ELF-1 (cell line): ENCODE results near the gene MYRIP.
"Not testable (repeated sequence)": the region's sequence is repeated elsewhere in the genome, so short reads cannot be mapped to it uniquely, and the experiment has no call there.

Source experiments
- DNase-seq: peaks from one replicate; pipeline ENCODE4 v3.0.0-alpha.2; 2016; ENCODE audit warnings: low read depth, low spot score

Gene MYRIP

DNA sequence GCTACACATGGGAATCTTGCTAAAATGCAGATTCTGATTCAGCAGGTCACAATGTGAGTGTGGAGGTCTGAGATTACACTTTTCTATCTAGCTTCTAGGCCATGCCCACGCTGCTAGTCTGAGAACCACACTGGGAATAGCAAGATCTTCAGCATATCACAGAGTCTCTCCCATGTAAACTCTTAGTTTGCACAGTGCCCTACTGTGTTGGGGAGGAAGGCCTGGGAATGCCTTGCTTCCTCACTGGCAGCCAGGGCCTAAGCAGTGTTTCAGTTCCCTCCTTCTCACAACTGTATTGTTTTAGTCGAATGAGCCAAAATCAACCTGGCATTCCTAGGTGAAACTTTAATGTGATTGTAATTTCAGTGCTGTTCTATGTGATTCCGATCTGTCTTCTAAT is 320.1 kb downstream of the MYRIP start:
- DNase-seq: no peak

DNA sequence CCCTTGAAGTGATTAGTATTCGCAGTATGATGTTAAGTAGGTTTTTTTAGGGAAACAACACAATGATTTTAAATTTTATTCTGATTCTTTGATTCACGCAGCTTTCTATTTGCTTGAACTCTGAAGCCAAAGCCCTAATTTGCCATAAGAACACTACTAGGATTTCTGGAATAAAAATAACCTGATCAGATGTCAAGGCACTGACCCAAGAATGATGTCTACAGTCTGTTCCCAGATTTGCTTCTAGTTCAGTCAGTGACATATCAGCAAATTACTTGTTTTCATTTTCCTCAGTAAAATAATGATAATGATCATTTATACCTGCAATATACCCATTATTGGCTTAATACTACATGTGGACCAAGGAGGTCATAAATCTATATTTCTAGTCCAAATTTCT is 320.6 kb downstream of the MYRIP start:
- no peak for DNase-seq

DNA sequence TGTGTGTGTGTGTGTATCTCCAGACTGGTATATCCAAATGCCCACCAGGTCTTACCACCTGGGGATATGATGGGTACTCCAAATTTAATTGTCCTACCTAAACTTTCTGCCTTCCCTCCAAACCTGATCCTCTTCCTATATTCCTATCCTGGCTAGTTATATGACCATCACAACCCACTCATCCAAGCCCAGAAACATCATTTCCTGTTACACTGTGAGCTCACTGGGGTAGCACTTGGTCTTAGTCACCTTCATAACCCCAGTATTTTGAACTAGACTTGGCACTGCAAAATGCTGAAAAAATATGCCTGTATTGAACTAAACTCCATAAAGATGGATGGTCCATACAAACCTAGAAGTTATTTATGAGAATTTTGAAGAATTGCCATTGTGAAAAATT is 321.3 kb downstream of the MYRIP start:
- no peak for DNase-seq

DNA sequence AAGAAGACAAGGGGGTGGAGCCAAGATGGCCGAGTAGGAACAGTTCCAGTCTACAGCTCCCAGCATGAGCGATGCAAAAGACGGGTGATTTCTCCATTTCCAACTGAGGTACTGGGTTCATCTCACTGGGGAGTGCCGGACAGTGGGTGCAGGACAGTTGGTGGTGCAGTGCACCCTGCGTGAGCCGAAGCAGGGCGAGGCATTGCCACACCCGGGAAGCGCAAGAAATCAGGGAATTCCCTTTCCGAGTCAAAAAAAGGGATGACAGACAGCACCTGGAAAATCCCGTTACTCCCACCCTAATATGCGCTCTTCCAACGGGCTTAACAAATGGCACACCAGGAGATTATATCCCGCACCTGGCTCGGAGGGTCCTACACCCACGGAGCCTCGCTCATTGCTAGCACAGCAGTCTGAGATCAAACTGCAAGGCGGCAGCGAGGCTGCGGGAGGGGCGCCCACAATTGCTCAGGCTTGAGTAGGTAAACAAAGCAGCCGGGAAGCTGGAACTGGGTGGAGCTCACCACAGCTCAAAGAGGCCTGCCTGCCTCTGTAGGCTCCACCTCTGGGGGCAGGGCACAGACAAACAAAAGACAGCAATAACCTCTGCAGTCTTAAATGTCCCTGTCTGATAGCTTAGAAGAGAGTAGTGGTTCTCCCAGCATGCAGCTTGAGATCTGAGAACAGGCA is 324.6 kb downstream of the MYRIP start:
- not testable (repeated sequence) for DNase-seq

DNA sequence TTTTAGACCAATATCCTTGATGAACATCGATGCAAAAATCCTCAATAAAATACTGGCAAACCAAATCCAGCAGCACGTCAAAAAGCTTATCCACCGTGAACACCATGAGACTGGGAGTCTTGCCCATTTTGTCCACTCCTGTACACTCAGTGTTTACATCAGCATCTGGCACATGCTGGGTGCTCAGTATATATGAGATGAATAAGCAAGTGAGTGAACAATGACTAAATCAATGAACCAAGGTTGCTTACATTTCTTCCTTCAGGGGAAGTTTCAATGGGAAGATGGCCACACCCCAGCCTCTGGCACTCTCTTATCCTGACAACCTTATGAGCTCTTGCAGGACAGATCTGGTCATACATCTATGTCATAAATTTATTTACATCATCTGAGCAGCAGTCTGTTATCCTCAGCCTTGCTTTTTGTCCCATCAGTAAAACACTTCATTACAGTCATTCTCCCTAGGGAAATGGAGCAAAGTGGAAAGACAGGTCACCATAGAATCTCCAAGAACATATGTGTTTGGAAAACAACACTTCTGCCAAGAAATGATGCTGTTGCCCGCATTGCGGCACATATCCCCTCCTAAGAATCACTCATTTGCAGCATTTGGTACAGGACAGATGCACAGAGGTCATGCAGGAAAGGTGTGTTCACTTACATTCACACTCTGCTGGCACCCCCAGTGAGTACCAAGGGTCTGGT is 328.3 kb downstream of the MYRIP start:
- no peak for DNase-seq

DNA sequence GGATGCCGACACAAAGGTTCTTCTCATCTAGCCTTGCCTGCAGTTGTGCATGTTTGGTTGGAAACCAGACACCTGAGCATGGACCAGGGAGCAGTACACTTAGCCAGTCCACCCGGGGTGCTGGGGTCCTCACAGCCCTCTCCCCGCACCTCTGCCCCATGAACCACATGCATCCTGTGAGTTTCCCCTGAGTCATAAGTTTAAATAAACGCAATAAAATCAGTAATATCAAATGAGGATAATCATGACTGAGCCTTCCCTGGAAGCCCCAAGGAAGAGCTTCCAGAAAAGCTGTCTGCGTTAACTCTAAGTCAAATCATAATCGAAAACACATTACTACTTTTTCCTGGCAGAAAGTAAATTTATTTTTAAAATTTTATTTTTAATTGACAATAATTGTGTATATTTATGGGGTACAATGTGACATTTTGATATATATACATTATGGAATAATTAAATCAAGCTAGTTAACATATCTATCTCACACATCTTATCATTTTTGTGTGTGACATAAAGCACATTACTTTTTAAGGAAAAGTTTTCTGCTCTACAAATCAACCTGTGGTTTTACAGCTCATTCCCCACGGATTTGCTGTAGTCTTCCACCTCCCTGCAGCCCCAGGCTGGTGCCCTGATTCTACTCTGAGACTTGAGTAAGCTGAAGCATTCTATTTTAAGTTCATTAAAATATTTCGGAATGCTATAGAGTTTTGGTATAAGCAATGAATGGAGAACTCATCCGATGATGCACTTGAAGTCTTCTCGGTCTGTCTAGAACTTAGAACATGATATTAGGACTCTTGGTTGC is 334.1 kb downstream of the MYRIP start:
- DNase-seq: no peak

DNA sequence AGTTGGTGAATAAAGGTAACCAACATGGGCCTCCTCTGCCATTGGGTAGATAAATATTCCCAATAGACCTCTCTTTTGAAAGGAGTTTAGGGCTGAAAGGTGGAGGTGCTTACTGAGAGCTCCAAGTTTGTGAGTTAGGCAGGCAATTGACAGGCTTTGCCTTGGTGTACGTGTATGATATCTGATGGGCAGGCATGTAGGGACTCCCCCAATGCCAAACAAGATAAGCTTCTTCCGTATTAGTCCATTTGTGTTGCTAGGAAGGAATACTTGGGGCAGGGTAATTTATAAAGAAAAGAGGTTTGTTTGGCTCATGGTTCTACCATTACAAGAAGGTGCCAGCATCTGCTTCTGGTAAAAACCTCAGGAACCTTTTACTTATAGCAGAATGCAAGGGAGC is 339.4 kb downstream of the MYRIP start:
- no peak for DNase-seq

DNA sequence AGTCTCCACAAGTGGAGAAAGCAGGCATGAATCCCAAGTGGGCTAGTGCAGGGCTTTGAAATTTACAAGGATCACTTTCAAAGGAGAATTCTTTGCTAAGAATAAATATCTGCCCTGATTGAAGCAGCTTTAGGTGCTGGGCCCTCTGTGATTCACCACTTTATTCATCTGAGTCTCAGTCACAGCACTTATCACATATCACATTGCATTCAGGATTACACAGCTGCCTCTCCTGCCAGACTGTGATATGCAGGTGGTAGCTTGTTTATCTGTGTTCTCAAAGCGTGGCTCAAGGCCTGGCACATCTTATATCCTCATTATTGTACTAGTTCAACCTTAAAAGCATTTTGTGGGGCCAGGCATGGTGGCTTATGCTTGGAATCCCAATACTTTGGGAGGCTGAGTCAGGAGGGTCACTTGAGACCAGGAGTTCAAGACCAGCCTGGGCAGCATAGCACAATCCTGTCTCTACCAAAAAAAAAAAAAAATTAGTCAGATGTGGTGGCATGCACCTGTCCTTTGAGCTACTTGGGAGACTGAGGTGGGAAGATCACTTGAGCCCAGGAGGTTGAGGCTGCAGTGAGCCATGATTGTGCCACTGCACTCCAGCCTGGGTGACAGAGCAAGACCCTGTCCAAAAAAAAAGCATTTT is 343.2 kb downstream of the MYRIP start:
- DNase-seq: no peak

DNA sequence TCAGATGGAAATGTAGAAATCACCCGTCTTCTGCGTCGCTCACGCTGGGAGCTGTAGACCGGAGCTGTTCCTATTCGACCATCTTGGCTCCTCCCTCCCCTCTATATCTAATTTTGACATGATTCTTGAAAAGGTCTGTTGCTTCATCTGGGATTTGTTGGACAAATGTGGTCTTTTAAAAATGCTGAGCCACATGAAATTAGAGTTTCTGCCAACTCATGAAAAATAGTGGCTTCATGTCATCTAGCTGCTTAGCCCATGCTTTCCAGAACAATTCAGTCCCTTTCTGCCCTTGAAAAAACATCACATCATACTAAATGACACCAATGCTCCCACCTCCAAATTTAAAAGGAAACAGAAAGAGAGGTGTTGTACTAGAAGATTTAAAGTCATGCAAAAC is 351.5 kb downstream of the MYRIP start:
- DNase-seq: no peak

DNA sequence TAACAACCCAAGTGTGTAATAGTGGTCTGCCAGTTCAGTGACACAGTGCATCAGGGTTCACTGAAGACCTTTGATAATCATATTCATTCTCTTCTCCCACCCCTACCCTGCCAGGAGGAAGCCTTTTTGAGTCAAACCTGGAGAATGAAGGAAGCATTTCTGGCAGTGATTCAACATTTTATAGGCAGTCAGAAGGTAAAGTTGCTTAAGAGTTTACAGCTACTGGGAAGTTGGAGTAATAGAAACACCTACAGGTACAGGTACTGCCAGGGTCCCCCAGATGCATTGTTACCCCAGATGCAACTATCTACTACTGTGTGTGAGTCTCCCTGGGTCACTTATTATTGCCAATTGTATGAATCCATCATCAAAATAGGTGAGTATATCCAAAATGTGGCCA is 353.2 kb downstream of the MYRIP start:
- DNase-seq: no peak

DNA sequence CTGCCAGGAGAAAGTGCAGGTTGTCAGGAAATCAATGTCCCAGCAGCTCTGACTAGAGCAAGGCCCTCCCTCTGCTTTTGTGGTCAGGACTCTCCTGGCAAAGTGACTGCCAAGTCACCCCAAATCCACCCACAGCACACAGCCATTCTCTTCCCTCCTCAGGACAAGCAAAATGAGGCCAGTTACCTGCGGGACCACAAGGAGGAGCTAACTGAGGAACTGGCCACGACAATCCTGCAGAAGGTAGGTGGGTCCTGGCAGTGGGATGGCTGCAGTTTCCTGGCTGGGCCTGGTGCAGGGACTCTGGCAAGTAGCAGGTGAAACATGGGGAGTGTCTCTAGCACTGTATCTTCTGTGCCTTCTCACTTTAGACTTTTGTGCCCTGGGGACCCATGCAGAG is 357.6 kb downstream of the MYRIP start:
- DNase-seq: peak; percentile 23

DNA sequence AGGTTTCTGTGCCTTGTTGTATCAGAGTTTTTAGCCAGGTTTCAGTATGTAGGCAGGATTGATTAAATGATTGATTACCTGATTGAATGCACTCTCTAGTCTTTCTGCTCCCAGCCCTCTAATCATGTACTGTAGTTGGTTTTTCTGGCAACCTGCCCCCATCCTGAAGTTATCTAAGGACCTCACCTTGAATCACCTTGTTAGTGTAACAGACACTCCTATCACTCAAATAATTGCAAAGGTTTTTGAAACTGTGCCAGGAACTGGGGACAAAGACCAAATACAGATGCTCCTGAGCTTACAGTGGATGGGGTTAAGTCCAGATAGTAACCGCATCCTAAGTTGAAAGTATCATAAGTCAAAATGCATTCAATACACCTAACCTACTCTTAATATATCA is 358.5 kb downstream of the MYRIP start:
- no peak for DNase-seq

DNA sequence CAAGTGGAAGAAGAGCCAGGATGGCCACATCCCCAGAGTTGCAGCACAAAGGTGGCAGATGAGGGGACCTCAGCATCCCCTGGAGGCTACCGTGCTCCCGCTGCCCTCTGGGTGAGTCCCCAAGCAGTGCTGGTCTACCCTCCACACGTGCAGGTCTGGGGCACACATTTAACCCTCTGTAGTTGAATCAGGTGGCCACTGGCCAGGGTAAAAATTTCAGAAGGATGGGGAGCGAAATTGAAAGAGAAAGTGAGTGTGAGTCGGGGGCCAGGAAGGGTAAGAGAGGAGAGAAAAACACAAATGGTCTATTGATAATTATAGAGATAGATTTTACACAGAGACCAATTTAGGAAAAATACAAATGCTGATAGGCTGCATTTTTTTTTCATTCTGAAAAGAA is 360.6 kb downstream of the MYRIP start:
- DNase-seq: no peak

DNA sequence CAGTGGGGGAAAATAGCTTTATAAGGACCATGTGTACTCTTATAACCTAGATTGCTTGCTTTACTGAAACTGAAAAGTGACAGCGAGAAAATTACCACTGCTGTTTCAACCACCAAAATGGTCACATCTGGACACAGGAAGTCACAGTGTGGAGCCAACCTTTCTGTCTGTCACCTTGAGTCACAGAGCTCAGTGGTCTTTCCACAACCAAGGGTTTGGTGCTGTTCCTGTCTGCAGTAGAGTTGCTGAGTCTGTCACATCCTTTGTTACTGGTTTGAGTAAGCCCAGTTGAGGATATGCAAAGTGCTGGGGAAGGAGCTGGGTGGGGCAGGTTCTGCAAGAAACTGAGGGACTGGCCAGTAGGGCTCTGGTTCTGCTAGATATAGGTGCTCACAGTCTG is 361.0 kb downstream of the MYRIP start:
- DNase-seq: no peak

DNA sequence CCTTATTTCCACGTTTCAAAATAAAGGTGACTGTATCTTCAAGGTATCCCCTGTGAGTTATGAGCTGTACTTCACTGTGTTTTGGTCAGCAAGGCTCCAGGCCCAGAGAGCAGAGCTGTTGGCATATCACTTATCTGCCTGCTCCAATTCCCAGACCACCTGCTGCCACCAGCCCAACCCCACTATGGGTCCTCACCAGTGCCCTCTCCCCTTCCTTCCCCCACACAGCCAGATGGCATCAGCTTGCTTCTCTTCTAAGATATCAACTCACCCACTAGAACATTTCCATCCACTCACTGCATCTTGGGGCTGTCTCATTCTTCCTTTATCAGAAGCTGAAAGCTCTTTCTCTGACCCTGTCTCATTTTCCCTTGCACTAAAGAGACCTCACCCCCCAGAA is 363.2 kb downstream of the MYRIP start:
- no peak for DNase-seq

DNA sequence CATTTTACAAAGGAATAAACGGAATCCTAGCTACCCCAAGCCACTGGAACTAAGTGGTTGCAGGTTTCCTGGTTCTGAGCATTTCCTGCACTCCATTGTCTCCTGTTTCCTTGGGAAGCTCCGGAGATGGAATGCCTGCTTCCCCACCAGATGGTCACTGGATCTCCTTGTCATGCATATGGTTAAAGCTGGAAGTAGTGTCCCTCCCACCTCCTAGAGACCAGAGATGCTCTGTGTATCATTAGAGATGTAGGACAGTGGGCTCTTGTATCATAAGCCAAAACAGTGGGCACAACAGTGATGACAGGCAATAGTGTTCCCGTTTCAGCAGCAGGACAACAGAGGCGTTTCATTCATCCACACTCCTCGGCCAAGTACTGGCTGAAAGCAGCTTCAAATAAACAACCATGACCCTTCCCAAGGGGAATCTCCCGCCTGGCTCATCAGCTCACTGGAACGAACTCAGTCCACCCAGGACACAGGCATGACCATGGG is 363.9 kb downstream of the MYRIP start:
- no peak for DNase-seq

DNA sequence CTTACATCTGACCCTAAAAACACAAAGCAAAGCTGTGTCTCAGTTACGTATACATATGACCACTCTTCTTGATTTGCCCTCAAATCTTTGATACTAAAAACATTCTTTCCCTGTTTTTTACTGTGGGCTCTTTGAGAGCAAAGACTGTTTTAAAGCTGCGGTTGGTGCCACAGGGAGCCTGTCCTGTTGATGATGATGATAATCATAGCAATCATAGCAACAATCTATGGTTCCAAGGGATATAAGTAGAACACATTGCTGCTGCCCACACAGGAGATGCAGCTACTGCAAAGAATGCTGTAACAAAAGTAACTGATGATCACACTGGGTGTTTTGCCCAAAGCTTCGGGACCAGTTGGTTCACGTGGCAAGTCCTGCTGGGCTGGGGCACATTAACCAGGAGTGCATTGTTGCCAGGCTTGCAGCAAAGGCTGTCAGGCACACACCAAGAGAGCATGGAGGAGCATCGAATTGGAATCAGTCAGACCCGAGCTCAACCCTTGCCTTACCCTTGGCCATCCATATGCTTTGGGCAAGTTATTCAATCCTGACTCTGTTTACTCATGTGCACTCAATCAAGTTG is 368.7 kb downstream of the MYRIP start:
- no peak for DNase-seq

DNA sequence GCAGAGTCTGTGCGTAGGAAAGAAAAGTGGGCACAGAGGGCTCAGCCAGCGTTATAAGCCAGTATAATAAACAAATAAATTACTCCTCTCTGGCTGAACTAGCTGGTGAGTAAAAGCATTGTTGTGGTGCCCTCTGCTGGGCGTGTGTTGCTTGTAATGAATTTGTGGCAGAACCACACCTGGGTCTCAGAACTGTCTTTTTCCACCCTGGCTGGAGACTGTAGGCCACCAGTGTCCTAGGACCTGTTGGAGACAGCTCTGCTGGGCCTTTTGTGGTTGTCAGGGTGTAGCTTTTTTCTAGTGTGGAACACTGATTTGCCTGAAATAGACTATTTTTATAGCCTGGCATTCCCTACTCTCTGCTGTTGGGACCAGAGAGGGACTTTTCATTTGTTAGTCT is 369.6 kb downstream of the MYRIP start:
- DNase-seq: peak; percentile 75

DNA sequence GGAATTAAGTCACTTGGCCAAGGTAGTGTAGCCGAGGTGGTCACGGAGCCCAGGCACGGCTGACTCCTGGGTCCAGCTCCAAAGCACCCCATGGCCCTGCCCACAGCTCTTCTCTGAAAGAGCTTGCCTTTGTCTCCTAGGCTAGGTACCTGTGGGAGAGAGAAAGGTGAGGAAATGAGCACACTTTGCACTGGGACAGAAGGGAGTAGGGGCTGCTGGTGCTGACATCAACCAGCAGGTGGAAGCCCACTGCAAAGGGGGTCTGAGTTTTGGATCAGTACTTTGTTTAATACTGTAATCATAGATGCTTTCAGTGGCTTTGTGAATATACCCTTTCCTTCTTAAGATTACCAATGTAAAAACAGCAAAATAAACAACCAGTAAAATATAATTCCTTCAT is 371.8 kb downstream of the MYRIP start:
- DNase-seq: no peak

DNA sequence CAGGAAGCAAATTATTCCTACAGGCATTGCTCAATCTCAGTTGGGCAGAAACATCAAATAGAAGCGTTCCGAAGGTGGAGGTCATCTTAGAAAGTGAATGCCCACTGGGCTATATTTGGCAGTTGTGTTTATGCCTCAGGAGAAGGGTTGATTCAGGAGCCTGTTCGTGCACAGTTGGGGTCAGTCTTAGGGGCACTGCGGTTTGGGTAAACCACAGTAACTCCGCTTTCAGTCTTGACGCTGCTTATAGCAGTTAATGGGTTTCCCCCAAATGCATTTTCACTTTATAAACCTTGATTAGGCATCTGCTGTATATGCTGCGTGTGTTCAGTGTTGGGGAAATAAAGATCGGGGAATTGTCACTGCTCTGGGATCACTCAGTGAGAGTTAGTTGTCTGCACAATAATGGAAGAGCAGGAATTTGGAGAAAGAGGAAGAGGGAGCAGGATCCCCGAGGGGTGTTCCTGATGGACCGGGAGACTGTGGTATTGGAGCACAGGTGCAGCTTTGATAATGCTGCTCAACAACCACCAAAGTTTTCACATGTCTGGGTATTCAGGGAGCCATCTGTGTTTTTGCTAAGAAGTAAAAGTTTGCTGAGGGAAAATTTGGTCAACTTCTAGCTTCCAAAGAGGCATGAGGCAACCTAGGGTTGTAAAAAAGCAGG is 375.8 kb downstream of the MYRIP start:
- DNase-seq: no peak

DNA sequence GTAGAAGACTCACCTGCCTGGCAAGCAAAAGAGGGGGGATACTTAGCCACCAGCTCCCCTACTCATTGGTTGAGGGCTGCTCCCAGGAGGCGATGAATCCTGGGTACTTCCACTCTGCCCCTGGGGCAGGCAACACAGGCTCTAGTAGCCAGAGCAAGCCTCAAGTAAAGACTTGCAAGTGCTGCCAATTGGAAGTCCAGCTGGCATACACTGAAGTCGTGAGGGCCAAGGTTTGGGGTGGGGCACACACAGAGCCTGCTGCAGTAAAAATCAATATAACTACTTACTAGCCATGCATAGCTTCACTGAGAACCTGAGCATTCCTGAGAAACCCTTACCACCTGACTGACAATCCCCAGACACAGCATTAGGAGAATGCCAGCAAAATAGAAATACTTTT is 377.1 kb downstream of the MYRIP start:
- no peak for DNase-seq
